IMR-90 (cell line): ENCODE results near the gene OSGIN1. TPM values are rescaled to one million over a fixed set of nuclear protein-coding genes. Genes with fewer than 3 reads are reported as not detected.
A peak's percentile ranks its signal among the peaks of the same experiment; 100 is the strongest.

ENCODE experiments used
- ATAC-seq: fragments of 200-7000 bp; cut with Tn5 transposase; 2 replicates; pipeline ENCODE4 v1.9.1; 2020; ENCODE audit warnings: low read depth, mild to moderate bottlenecking, moderate library complexity
- BruUV-seq: library from RNA; stranded (reverse); fragments of 400-500 nt; replicated peaks from 2 replicates; lab custom pipeline; 2021; lab: Mats Ljungman, UMichigan
- CTCF ChIA-PET: fragments of 300-600 bp; formaldehyde crosslinking; extraction: SDS; loops from one replicate; lab custom pipeline; 2021; ENCODE audit warnings: antibody characterized with exemption; lab: Yijun Ruan, JAX
- POLR2A ChIA-PET: fragments of 300-600 bp; sonication (Branson Sonifier 250); formaldehyde crosslinking; loops from one replicate; lab custom pipeline; 2022; ENCODE audit warnings: antibody characterized with exemption; ENCODE audit not compliant: unreplicated experiment; lab: Charles Lee
- DNase-seq: peaks from one replicate; pipeline ENCODE4 v3.0.0; 2013
- H2AFZ ChIP-seq: replicated peaks from 2 replicates; pipeline ENCODE3; 2013; ENCODE audit warnings: low read length, mild to moderate bottlenecking; ENCODE audit not compliant: poor library complexity
- H2AK5ac ChIP-seq: 2 replicates; pipeline ENCODE4 v1.6.1; 2013; ENCODE audit warnings: low read depth, low read length, inconsistent platforms
- H2AK9ac ChIP-seq: replicated peaks from 2 replicates; pipeline ENCODE3; 2013; ENCODE audit warnings: mild to moderate bottlenecking, low read depth, low read length, moderate library complexity; ENCODE audit not compliant: poor library complexity
- H2BK120ac ChIP-seq: 2 replicates; pipeline ENCODE4 v1.6.1; 2013; ENCODE audit warnings: low read depth, low read length, inconsistent platforms
- H2BK15ac ChIP-seq: 3 replicates; pipeline ENCODE4 v1.6.1; 2013; ENCODE audit warnings: low read depth, low read length, inconsistent platforms
- H2BK20ac ChIP-seq: 2 replicates; pipeline ENCODE4 v1.6.1; 2013; ENCODE audit warnings: low read depth, mild to moderate bottlenecking, inconsistent platforms, low read length, moderate library complexity
- H2BK5ac ChIP-seq: 2 replicates; pipeline ENCODE4 v1.6.1; 2013; ENCODE audit warnings: mild to moderate bottlenecking, low read depth, low read length, inconsistent platforms; ENCODE audit not compliant: poor library complexity, severe bottlenecking
- H3K14ac ChIP-seq: replicated peaks from 2 replicates; pipeline ENCODE4 v1.6.1; 2013; ENCODE audit warnings: low read depth, low read length, inconsistent platforms
- H3K18ac ChIP-seq: 2 replicates; pipeline ENCODE4 v1.6.1; 2013; ENCODE audit warnings: low read depth, low read length, control low read depth
- H3K23ac ChIP-seq: 2 replicates; pipeline ENCODE4 v1.6.1; 2013; ENCODE audit warnings: low read depth, low read length, inconsistent platforms
- H3K27ac ChIP-seq: 2 replicates; pipeline ENCODE4 v1.5.1; 2013; ENCODE audit warnings: mild to moderate bottlenecking, control low read depth, low read length; ENCODE audit not compliant: insufficient read depth
- H3K27me3 ChIP-seq: 2 replicates; pipeline ENCODE4 v1.6.1; 2013; ENCODE audit warnings: low read length; ENCODE audit not compliant: control insufficient read depth, insufficient read depth
- H3K36me3 ChIP-seq: 2 replicates; pipeline ENCODE4 v1.6.1; 2013; ENCODE audit warnings: low read length, mixed read lengths; ENCODE audit not compliant: control insufficient read depth, insufficient read depth
- H3K4ac ChIP-seq: 2 replicates; pipeline ENCODE4 v1.6.1; 2013; ENCODE audit warnings: low read depth, low read length, inconsistent platforms
- H3K4me1 ChIP-seq: 2 replicates; pipeline ENCODE4 v1.6.1; 2013; ENCODE audit warnings: low read length, mixed read lengths; ENCODE audit not compliant: control insufficient read depth, insufficient read depth
- H3K4me2 ChIP-seq: 2 replicates; pipeline ENCODE4 v1.6.1; 2013; ENCODE audit warnings: low read depth, mild to moderate bottlenecking, control low read depth, low read length, moderate library complexity
- H3K4me3 ChIP-seq: 2 replicates; pipeline ENCODE4 v1.5.1; 2013; ENCODE audit warnings: low read depth, mild to moderate bottlenecking, control low read depth, low read length, moderate library complexity; ENCODE audit not compliant: insufficient read depth
- H3K56ac ChIP-seq: 2 replicates; pipeline ENCODE4 v1.6.1; 2013; ENCODE audit warnings: low read length, inconsistent platforms; ENCODE audit not compliant: insufficient read depth; ENCODE audit errors: extremely low read depth
- H3K79me1 ChIP-seq, 2 experiments: 2 replicates each; pipeline ENCODE4 v1.6.1; 2013; ENCODE audit warnings: low read length in 2 of 2, inconsistent platforms in 1 of 2, low read depth in 1 of 2
- H3K9ac ChIP-seq: 2 replicates; pipeline ENCODE4 v1.6.1; 2013; ENCODE audit warnings: low read depth, low read length, control low read depth
- H3K9me1 ChIP-seq: 2 replicates; pipeline ENCODE4 v1.6.1; 2013; ENCODE audit warnings: low read length, inconsistent platforms; ENCODE audit not compliant: insufficient read depth
- H3K9me3 ChIP-seq: 2 replicates; pipeline ENCODE4 v1.6.1; 2013; ENCODE audit warnings: low read length; ENCODE audit not compliant: control insufficient read depth, insufficient read depth
- H4K20me1 ChIP-seq: 2 replicates; pipeline ENCODE4 v1.6.1; 2013; ENCODE audit warnings: low read length, inconsistent platforms; ENCODE audit not compliant: insufficient read depth
- H4K5ac ChIP-seq: 2 replicates; pipeline ENCODE4 v1.6.1; 2013; ENCODE audit warnings: mild to moderate bottlenecking, low read depth, low read length, control low read depth
- H4K8ac ChIP-seq, 2 experiments: 2 replicates each; pipeline ENCODE4 v1.6.1; 2013; ENCODE audit warnings: low read depth in 2 of 2, low read length in 2 of 2, control low read depth in 1 of 2, inconsistent platforms in 1 of 2
- H4K91ac ChIP-seq: 2 replicates; pipeline ENCODE4 v1.6.1; 2013; ENCODE audit warnings: low read depth, low read length, inconsistent platforms; ENCODE audit not compliant: insufficient read depth
- BHLHE40 ChIP-seq: fragments of 150-350 bp; IDR thresholded peaks from 2 replicates; pipeline ENCODE4 v1.6.1; 2016; ENCODE audit warnings: mild to moderate bottlenecking, low read depth, low read length
- CHD1 ChIP-seq: IDR thresholded peaks from 2 replicates; pipeline ENCODE4 v1.6.1; 2012; ENCODE audit warnings: low read depth, low read length, improper control_type of control experiment
- FOS ChIP-seq: fragments of 150-350 bp; IDR thresholded peaks from 2 replicates; pipeline ENCODE4 v1.6.1; 2016; ENCODE audit warnings: low read depth, low read length
- MAFK ChIP-seq: IDR thresholded peaks from 2 replicates; pipeline ENCODE4 v1.6.1; 2012; ENCODE audit warnings: low read depth, low read length, improper control_type of control experiment
- MAZ ChIP-seq: IDR thresholded peaks from 2 replicates; pipeline ENCODE4 v1.6.1; 2012; ENCODE audit warnings: low read depth, mild to moderate bottlenecking, low read length, improper control_type of control experiment, moderate library complexity, borderline replicate concordance
- MXI1 ChIP-seq: IDR thresholded peaks from 2 replicates; pipeline ENCODE4 v1.6.1; 2012; ENCODE audit warnings: low read depth, mild to moderate bottlenecking, low read length, moderate library complexity, borderline replicate concordance
- NFE2L2 ChIP-seq: fragments of 150-350 bp; IDR thresholded peaks from 2 replicates; pipeline ENCODE4 v1.6.1; 2016; ENCODE audit warnings: low read depth, mild to moderate bottlenecking, low read length
- POLR2A ChIP-seq: IDR thresholded peaks from 2 replicates; pipeline ENCODE4 v1.6.1; 2012; ENCODE audit warnings: mild to moderate bottlenecking, low read depth, low read length
- RAD21 ChIP-seq: IDR thresholded peaks from 2 replicates; pipeline ENCODE4 v1.6.1; 2012; ENCODE audit warnings: low read length, improper control_type of control experiment
- RCOR1 ChIP-seq: IDR thresholded peaks from 2 replicates; pipeline ENCODE4 v1.6.1; 2012; ENCODE audit warnings: mild to moderate bottlenecking, low read length, improper control_type of control experiment; ENCODE audit not compliant: insufficient replicate concordance
- RFX5 ChIP-seq: IDR thresholded peaks from 2 replicates; pipeline ENCODE4 v1.8.0; 2012; ENCODE audit warnings: low read depth, mild to moderate bottlenecking, low read length, moderate library complexity
- SMC3 ChIP-seq: fragments of 150-350 bp; IDR thresholded peaks from 2 replicates; pipeline ENCODE4 v1.6.1; 2016; ENCODE audit warnings: low read depth, mild to moderate bottlenecking, antibody characterized with exemption, low read length, moderate library complexity
- WGBS, 2 experiments: methylation state at CpG; one replicate each; pipeline versions ENCODE4 v1.1.5 to v1.1.7; 2013; ENCODE audit warnings: missing lambda C conversion rate in 2 of 2; ENCODE audit not compliant: insufficient read length in 1 of 2; ENCODE audit errors: extremely low coverage in 2 of 2; 5-methylcytosine and 5-hydroxymethylcytosine counted together
- dilution Hi-C: fragments of 300-500 bp; cut with HindIII; formaldehyde crosslinking; loops from one replicate; pipeline ENCODE4 v1.14.3; 2018; ENCODE audit warnings: low sequenced_read_pairs; ENCODE audit not compliant: unreplicated experiment
- in situ Hi-C: fragments of 300-500 bp; cut with MboI; formaldehyde crosslinking; loops from 3 replicates; pipeline ENCODE4 v1.14.3; 2019; ENCODE audit warnings: low sequenced_read_pairs, inconsistent platforms, mixed read lengths
- intact Hi-C: fragments of 100-400 bp; cut with micrococcal nuclease; formaldehyde crosslinking; loops from 2 replicates; pipeline ENCODE4 v1.10.0; 2022
- polyA plus RNA-seq, 3 experiments: library from polyadenylated mRNA; depleted of rRNA; stranded (reverse); fragments of >200 nt; gene quantifications; 2 replicates each; pipeline ENCODE4 v1.2.3, GENCODE V29; 2012; ENCODE audit warnings: low replicate concordance in 1 of 3
- total RNA-seq: library from RNA; depleted of rRNA; stranded (reverse); fragments of >200 nt; gene quantifications from 2 replicates; pipeline ENCODE4 v1.2.3, GENCODE V29; 2012
- TF ChIP-seq, protein P1 (sequence below): fragments of 150-350 bp; IDR thresholded peaks from 2 replicates; pipeline ENCODE4 v1.6.1; 2016; ENCODE audit warnings: low read depth, mild to moderate bottlenecking, low read length, moderate library complexity, borderline replicate concordance
- TF ChIP-seq, protein P2 (sequence below): fragments of 150-350 bp; IDR thresholded peaks from 2 replicates; pipeline ENCODE4 v1.6.1; 2017; ENCODE audit warnings: mild to moderate bottlenecking, antibody characterized with exemption, low read length, low read depth

Gene OSGIN1
- total and polyA plus RNA-seq, 2 of the 4 experiments (the other 2 are of a cell fraction), result 0.90 to 6.4 TPM

DNA sequence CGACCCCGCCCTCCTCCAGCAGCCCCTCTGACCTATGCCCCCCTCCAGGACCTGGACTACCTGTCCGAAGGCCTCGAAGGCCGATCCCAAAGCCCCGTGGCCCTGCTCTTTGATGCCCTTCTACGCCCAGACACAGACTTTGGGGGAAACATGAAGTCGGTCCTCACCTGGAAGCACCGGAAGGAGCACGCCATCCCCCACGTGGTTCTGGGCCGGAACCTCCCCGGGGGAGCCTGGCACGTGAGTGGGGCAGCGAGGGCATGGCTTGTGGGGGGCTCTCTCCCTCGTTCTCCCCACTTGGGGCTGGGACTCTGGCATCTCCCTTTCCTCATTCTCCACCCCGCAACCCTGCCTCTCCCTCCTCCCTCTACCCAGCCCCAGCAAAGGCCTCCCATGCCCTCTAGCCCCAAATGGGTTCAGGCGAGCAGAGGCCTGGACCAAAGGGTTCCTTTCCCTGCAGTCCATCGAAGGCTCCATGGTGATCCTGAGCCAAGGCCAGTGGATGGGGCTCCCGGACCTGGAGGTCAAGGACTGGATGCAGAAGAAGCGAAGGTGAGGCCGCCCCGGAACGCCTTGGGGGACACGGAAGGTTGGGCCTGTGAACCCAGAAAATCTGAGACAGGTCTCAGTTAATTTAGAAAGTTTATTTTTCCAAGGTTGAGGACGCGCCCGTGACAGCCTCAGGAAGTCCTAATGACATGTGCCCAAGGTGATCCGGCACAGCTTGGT, 7.6 kb downstream of the OSGIN1 start (continued):
- TF ChIP-seq, protein P1, sequence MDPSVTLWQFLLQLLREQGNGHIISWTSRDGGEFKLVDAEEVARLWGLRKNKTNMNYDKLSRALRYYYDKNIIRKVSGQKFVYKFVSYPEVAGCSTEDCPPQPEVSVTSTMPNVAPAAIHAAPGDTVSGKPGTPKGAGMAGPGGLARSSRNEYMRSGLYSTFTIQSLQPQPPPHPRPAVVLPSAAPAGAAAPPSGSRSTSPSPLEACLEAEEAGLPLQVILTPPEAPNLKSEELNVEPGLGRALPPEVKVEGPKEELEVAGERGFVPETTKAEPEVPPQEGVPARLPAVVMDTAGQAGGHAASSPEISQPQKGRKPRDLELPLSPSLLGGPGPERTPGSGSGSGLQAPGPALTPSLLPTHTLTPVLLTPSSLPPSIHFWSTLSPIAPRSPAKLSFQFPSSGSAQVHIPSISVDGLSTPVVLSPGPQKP, result no peak
- TF ChIP-seq RCOR1, result no peak
- TF ChIP-seq MAFK, result no peak

DNA sequence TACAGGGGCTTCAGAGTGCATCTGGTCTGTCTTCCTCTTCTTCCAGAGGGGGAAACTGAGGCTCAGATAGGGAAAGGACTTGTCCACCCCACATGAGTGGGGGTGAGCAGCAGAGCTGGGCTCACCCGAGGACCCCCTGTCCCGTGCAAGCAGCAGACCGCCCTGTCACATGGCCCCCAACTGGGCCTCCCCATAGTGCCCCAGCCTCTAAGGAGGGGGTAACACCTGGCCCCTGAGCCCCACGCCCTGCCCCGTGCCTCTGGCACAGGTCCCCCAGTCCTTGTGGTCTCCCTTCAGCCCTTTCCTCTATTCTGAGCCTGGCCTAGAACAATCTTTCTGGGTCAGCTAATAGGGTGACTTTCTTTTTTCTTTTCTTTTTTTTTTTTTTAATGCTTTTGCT, 8.6 kb downstream of the OSGIN1 start:
- Histone ChIP-seq H4K8ac (no peak overlapping the region), H2AK5ac (no peak overlapping the region), H2AK9ac (peak overlapping the region; percentile 50), H3K4me1 (no peaks in the 10 kb centered on the region), H2BK20ac (no peak overlapping the region), H3K36me3 (peaks cover 41% of the 10 kb centered on the region), H4K91ac (no peak overlapping the region), H3K9me3 (no peaks in the 10 kb centered on the region), H2AFZ (no peak overlapping the region), H3K79me1 (peaks cover 0 to under 1% of the 10 kb centered on the region in 2 experiments; a peak in 1 of 4 replicates), H3K27me3 (no peaks in the 10 kb centered on the region), H3K4ac (no peak overlapping the region), H3K27ac (no peak overlapping the region), H3K4me3 (no peak overlapping the region), H3K23ac (no peak overlapping the region), H3K14ac (no peak overlapping the region), H3K18ac (no peak overlapping the region), H2BK5ac (no peak overlapping the region), H4K20me1 (peaks cover 7% of the 10 kb centered on the region; the same call in 1 of the 2 replicates), H3K56ac (no peak overlapping the region), H4K5ac (no peak overlapping the region), H3K9ac (no peak overlapping the region), H2BK15ac (no peak overlapping the region), H3K4me2 (no peak overlapping the region), H3K9me1 (no peaks in the 10 kb centered on the region), H2BK120ac (no peak overlapping the region)
- no TSS peak for BruUV-seq
- dilution Hi-C loops, result no loop called here
- POLR2A ChIA-PET, result no interaction called here
- intact Hi-C loops, result no loop called here
- in situ Hi-C loops, result loop anchor here (10.0 to 25.0 kb wide), 2 partner anchors 213 to 526 kb away; no protein-coding TSS in a partner anchor
- no peak for DNase-seq
- ATAC-seq, result no peak
- CTCF ChIA-PET, result no interaction called here
- WGBS, 2 experiments, result no CpG with 5 or more reads among the region's 5 CpGs
- no peak for TF ChIP-seq POLR2A
- TF ChIP-seq RAD21, result no peak
- TF ChIP-seq RFX5, result no peak
- TF ChIP-seq, protein P1, result no peak
- TF ChIP-seq, protein P2, sequence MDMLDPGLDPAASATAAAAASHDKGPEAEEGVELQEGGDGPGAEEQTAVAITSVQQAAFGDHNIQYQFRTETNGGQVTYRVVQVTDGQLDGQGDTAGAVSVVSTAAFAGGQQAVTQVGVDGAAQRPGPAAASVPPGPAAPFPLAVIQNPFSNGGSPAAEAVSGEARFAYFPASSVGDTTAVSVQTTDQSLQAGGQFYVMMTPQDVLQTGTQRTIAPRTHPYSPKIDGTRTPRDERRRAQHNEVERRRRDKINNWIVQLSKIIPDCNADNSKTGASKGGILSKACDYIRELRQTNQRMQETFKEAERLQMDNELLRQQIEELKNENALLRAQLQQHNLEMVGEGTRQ, result no peak
- no peak for TF ChIP-seq SMC3
- no peak for TF ChIP-seq MXI1
- no peak for TF ChIP-seq NFE2L2
- TF ChIP-seq FOS, result no peak
- no peak for TF ChIP-seq CHD1
- TF ChIP-seq MAFK, result no peak
- TF ChIP-seq BHLHE40, result no peak
- no peak for TF ChIP-seq MAZ
